GM10847 (cell line): ENCODE measurements around the gene KSR1.

Source experiments
- POLR2A ChIP-seq: IDR thresholded peaks from 2 replicates; pipeline ENCODE4 v1.6.1; 2011; ENCODE audit not compliant: insufficient read length; ENCODE audit errors: extremely low read depth

The KSR1 gene

GRCh38 chr17:27541301-27542023 is 85.2 kb downstream of the KSR1 start:
- no peak for TF ChIP-seq POLR2A

GRCh38 chr17:27542841-27543463 is 86.7 kb downstream of the KSR1 start:
- TF ChIP-seq POLR2A, result no peak

- no peak for TF ChIP-seq POLR2A
Measured at GRCh38 chr17:27543464-27543856, 87.2 kb downstream of the KSR1 start.

GRCh38 chr17:27543958-27544349 is 87.7 kb downstream of the KSR1 start:
- TF ChIP-seq POLR2A, result no peak

GRCh38 chr17:27544350-27545131 is 88.3 kb downstream of the KSR1 start:
- no peak for TF ChIP-seq POLR2A

- no peak for TF ChIP-seq POLR2A
Measured at GRCh38 chr17:27545562-27546229, 89.4 kb downstream of the KSR1 start.

GRCh38 chr17:27546624-27547300 is 90.5 kb downstream of the KSR1 start:
- no peak for TF ChIP-seq POLR2A

GRCh38 chr17:27547301-27547683 is 91.0 kb downstream of the KSR1 start:
- TF ChIP-seq POLR2A, result no peak

- TF ChIP-seq POLR2A, result no peak
Measured at GRCh38 chr17:27548369-27548768, 92.1 kb downstream of the KSR1 start.

- TF ChIP-seq POLR2A, result no peak
Measured at GRCh38 chr17:27549251-27549893, 93.1 kb downstream of the KSR1 start.

GRCh38 chr17:27550291-27550930 is 94.2 kb downstream of the KSR1 start:
- no peak for TF ChIP-seq POLR2A

GRCh38 chr17:27550974-27551505 is 94.8 kb downstream of the KSR1 start:
- no peak for TF ChIP-seq POLR2A

GRCh38 chr17:27551701-27552248 is 95.5 kb downstream of the KSR1 start:
- no peak for TF ChIP-seq POLR2A

GRCh38 chr17:27552276-27552732 is 96.1 kb downstream of the KSR1 start:
- no peak for TF ChIP-seq POLR2A

GRCh38 chr17:27553019-27553511 is 96.8 kb downstream of the KSR1 start:
- TF ChIP-seq POLR2A, result no peak
